Erythroblast (primary cell): ENCODE measurements around the gene THSD4.

Experiments
- GATA1 ChIP-seq: IDR thresholded peaks from 2 replicates; pipeline ENCODE4 v1.6.1; 2011; ENCODE audit warnings: low read depth, mild to moderate bottlenecking, control low read depth, low read length, moderate library complexity
- POLR2A ChIP-seq: IDR thresholded peaks from 2 replicates; pipeline ENCODE4 v1.6.1; 2011; ENCODE audit warnings: mild to moderate bottlenecking, low read length

DNA sequence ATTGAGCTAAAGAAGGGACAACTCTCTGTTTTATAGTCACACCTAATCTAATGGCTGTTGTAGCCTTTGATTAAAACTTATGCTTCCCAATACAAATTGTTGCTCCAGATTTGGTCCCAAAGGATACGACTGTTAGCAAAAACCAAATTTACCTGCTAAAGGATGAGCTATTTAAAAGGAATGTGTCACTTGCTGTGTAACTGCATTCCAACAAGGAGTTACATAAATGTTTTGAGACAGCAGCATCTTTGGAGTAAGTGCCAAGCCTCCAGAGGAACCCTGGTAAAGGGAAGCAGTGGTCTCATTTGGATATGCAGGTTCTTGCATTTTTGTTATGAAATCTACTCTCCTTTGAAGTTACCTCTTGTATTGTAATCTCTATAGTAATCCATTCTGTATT lies 233.3 kb downstream of the THSD4 start:
- TF ChIP-seq POLR2A, result no peak
- TF ChIP-seq GATA1, result no peak
